ENCODE measurements around the gene MALT1.

MALT1 gene

GRCh38 chr18:58671632-58672564 is 633 bp downstream of the MALT1 start:
- Mint-ChIP-seq H3K4me1 (peaks cover 36% of the 10 kb centered on the region), H3K9me3 (no peaks in the 10 kb centered on the region), H3K4me3 (peak overlapping the region; percentile 92 to 97 (median 96)), H3K36me3 (ENCODE audit: low read depth) (peaks cover 14% of the 10 kb centered on the region), H3K27ac (peak overlapping the region; percentile 83 to 94 (median 84)), H3K27me3 (ENCODE audit: low read depth) (no peaks in the 10 kb centered on the region)
- TF ChIP-seq, protein P1, sequence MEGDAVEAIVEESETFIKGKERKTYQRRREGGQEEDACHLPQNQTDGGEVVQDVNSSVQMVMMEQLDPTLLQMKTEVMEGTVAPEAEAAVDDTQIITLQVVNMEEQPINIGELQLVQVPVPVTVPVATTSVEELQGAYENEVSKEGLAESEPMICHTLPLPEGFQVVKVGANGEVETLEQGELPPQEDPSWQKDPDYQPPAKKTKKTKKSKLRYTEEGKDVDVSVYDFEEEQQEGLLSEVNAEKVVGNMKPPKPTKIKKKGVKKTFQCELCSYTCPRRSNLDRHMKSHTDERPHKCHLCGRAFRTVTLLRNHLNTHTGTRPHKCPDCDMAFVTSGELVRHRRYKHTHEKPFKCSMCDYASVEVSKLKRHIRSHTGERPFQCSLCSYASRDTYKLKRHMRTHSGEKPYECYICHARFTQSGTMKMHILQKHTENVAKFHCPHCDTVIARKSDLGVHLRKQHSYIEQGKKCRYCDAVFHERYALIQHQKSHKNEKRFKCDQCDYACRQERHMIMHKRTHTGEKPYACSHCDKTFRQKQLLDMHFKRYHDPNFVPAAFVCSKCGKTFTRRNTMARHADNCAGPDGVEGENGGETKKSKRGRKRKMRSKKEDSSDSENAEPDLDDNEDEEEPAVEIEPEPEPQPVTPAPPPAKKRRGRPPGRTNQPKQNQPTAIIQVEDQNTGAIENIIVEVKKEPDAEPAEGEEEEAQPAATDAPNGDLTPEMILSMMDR (IDR thresholded peaks at IDR 0.05; ENCODE audit: unreplicated experiment in 3 of 3): peak; percentile 18 to 35 (median 22)

DNA sequence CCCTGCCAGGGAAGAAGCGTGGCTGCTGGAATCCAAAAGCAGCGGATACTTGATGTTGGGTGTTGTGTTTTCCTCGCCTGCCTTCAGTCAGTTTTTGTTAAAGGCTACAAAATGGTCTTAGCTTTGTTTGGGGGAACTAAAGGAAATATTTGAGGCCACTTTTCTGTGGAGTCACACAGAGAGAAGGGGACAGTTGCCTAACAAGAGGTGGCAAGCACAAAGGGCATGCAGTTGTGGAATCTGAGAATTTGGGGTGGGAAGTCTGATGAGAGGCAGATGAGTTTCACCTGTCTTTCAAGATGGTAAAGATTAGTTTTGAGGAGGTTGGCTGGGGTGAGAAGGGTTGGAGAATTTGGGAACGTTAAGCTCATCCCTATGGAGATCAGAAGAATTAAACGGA is 2.9 kb downstream of the MALT1 start:
- Mint-ChIP-seq H3K4me3 (peak overlapping the region; percentile 30 to 72 (median 64)), H3K27me3 (ENCODE audit: low read depth) (no peaks in the 10 kb centered on the region), H3K4me1 (peaks cover 31% of the 10 kb centered on the region), H3K9me3 (no peaks in the 10 kb centered on the region), H3K27ac (no peak overlapping the region), H3K36me3 (ENCODE audit: low read depth) (peaks cover 20% of the 10 kb centered on the region)
- TF ChIP-seq, protein P1 (IDR thresholded peaks at IDR 0.05; ENCODE audit: unreplicated experiment in 3 of 3): no peak

GRCh38 chr18:58674863-58675472 is 3.7 kb downstream of the MALT1 start:
- Mint-ChIP-seq H3K27me3 (ENCODE audit: low read depth) (no peaks in the 10 kb centered on the region), H3K4me1 (peaks cover 26% of the 10 kb centered on the region), H3K4me3 (peak overlapping the region in 2 of 3 experiments; percentile 16 to 64), H3K36me3 (ENCODE audit: low read depth) (peaks cover 20% of the 10 kb centered on the region), H3K27ac (peak overlapping the region in 1 of 3 experiments; percentile 8), H3K9me3 (no peaks in the 10 kb centered on the region)
- TF ChIP-seq, protein P1 (IDR thresholded peaks at IDR 0.05; ENCODE audit: unreplicated experiment in 3 of 3): no peak

DNA sequence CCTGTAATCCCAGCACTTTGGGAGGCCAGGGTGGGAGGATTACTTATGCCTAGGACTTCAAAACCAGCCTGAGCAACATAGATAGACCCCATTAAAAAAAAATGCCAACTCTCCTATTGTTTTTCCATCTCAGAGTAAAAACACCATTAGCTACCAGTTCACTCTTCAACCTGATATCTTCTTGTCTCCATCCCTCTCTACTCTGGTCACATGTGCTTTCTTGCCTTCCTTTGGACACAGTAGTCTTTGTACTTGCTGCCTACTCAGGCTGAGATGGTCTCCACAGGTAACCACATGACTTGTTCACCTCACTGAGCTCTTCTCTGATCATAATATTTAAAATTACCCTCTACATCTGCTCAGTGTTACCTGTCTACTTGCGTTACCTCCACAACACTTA is 5.0 kb downstream of the MALT1 start:
- Mint-ChIP-seq H3K9me3 (no peaks in the 10 kb centered on the region), H3K4me1 (peaks cover 20% of the 10 kb centered on the region), H3K36me3 (ENCODE audit: low read depth) (peaks cover 25% of the 10 kb centered on the region), H3K27me3 (ENCODE audit: low read depth) (no peaks in the 10 kb centered on the region), H3K27ac (no peak overlapping the region), H3K4me3 (peak overlapping the region in 2 of 3 experiments; percentile 2 to 31)
- TF ChIP-seq, protein P1 (IDR thresholded peaks at IDR 0.05; ENCODE audit: unreplicated experiment in 3 of 3): no peak

GRCh38 chr18:58682429-58683069 is 11.3 kb downstream of the MALT1 start:
- Mint-ChIP-seq H3K4me1 (peaks cover 6% of the 10 kb centered on the region), H3K9me3 (no peaks in the 10 kb centered on the region), H3K27ac (peak overlapping the region in 2 of 3 experiments; percentile 59 to 76), H3K4me3 (no peak overlapping the region), H3K36me3 (ENCODE audit: low read depth) (peaks cover 47% of the 10 kb centered on the region), H3K27me3 (ENCODE audit: low read depth) (no peaks in the 10 kb centered on the region)
- TF ChIP-seq, protein P1 (IDR thresholded peaks at IDR 0.05; ENCODE audit: unreplicated experiment in 3 of 3): no peak
